CD4-positive, alpha-beta T cell treated with Interleukin-6 at 100 ng/mL for 8 hours (primary cell): ENCODE measurements around the gene GJB6.

Source experiments
- DNase-seq: peaks from one replicate; pipeline ENCODE4 v3.0.0-alpha.2; 2020; ENCODE audit warnings: mixed read lengths, low spot score

Gene GJB6

GRCh38 chr13:20227288-20227687 is 4.8 kb downstream of the GJB6 start:
- DNase-seq: no peak

GRCh38 chr13:20222553-20222952 is 9.6 kb downstream of the GJB6 start:
- no peak for DNase-seq

- no peak for DNase-seq
Measured at GRCh38 chr13:20221772-20222171, 10.3 kb downstream of the GJB6 start.

- DNase-seq: no peak
Measured at GRCh38 chr13:20219577-20219976, 12.5 kb downstream of the GJB6 start.

- DNase-seq: no peak
Measured at GRCh38 chr13:20217168-20217567, 15.0 kb downstream of the GJB6 start.

- no peak for DNase-seq
Measured at GRCh38 chr13:20209948-20210347, 22.2 kb downstream of the GJB6 start.

GRCh38 chr13:20206698-20207235 is 25.4 kb downstream of the GJB6 start:
- DNase-seq: no peak

- DNase-seq: no peak
Measured at GRCh38 chr13:20206065-20206697, 25.9 kb downstream of the GJB6 start.

- no peak for DNase-seq
Measured at GRCh38 chr13:20198781-20199180, 33.3 kb downstream of the GJB6 start.

GRCh38 chr13:20197361-20197834 is 34.7 kb downstream of the GJB6 start:
- DNase-seq: peak; percentile 25

GRCh38 chr13:20195801-20196200 is 36.3 kb downstream of the GJB6 start:
- no peak for DNase-seq

- no peak for DNase-seq
Measured at GRCh38 chr13:20193907-20194631, 38.0 kb downstream of the GJB6 start.

- DNase-seq: no peak
Measured at GRCh38 chr13:20193162-20193906, 38.8 kb downstream of the GJB6 start.

- DNase-seq: no peak
Measured at GRCh38 chr13:20192836-20193161, 39.3 kb downstream of the GJB6 start, which contains the start of gene GJB2. TSS of gene GJB2 (minus strand) at chr13:20192938. CDS start at chr13:20189581, 3,357 bp downstream.

- DNase-seq: no peak
Measured at GRCh38 chr13:20192158-20192835, 39.8 kb downstream of the GJB6 start.

- no peak for DNase-seq
Measured at GRCh38 chr13:20191311-20192157, 40.6 kb downstream of the GJB6 start.

- no peak for DNase-seq
Measured at GRCh38 chr13:20190481-20191310, 41.4 kb downstream of the GJB6 start.

- no peak for DNase-seq
Measured at GRCh38 chr13:20190076-20190475, 42.0 kb downstream of the GJB6 start.

- no peak for DNase-seq
Measured at GRCh38 chr13:20188667-20189553, 43.2 kb downstream of the GJB6 start.
